ENCODE measurements around the gene FILIP1L.

Gene FILIP1L

GRCh38 chr3:99970198-99970597, 144.1 kb downstream of the FILIP1L start:
- Histone ChIP-seq H3K4me1 (ENCODE audit: control insufficient read depth, insufficient read depth, low read length) (no peaks in the 10 kb centered on the region), H3K4me3 (ENCODE audit: low read depth, low read length) (no peak overlapping the region), H3K9me3 (ENCODE audit: control insufficient read depth, insufficient read depth, low read depth, low read length) (no peaks in the 10 kb centered on the region), H3K27ac (ENCODE audit: low read depth, low read length) (no peak overlapping the region), H3K27me3 (ENCODE audit: control insufficient read depth, insufficient read depth, low read length) (no peaks in the 10 kb centered on the region), H3K9ac (ENCODE audit: low read length) (no peak overlapping the region), H3K36me3 (ENCODE audit: control insufficient read depth, insufficient read depth, low read length) (no peaks in the 10 kb centered on the region)

- H3K4me1 ChIP-seq (ENCODE audit: control insufficient read depth, insufficient read depth, low read length) = no peaks in the 10 kb centered on the region
- H3K9ac ChIP-seq (ENCODE audit: low read length) = no peak overlapping the region
- H3K27ac ChIP-seq (ENCODE audit: low read depth, low read length) = no peak overlapping the region
- no peaks in the 10 kb centered on the region for H3K27me3 ChIP-seq (ENCODE audit: control insufficient read depth, insufficient read depth, low read length)
- H3K4me3 ChIP-seq (ENCODE audit: low read depth, low read length) = no peak overlapping the region
- no peaks in the 10 kb centered on the region for H3K9me3 ChIP-seq (ENCODE audit: control insufficient read depth, insufficient read depth, low read depth, low read length)
- no peaks in the 10 kb centered on the region for H3K36me3 ChIP-seq (ENCODE audit: control insufficient read depth, insufficient read depth, low read length)
Measured at GRCh38 chr3:99969136-99969535, 145.2 kb downstream of the FILIP1L start.

GRCh38 chr3:99967796-99968195, 146.5 kb downstream of the FILIP1L start:
- no peaks in the 10 kb centered on the region for H3K36me3 ChIP-seq (ENCODE audit: control insufficient read depth, insufficient read depth, low read length)
- H3K9me3 ChIP-seq (ENCODE audit: control insufficient read depth, insufficient read depth, low read depth, low read length) = no peaks in the 10 kb centered on the region
- no peaks in the 10 kb centered on the region for H3K27me3 ChIP-seq (ENCODE audit: control insufficient read depth, insufficient read depth, low read length)
- no peak overlapping the region for H3K9ac ChIP-seq (ENCODE audit: low read length)
- H3K4me1 ChIP-seq (ENCODE audit: control insufficient read depth, insufficient read depth, low read length) = no peaks in the 10 kb centered on the region
- H3K4me3 ChIP-seq (ENCODE audit: low read depth, low read length) = no peak overlapping the region
- H3K27ac ChIP-seq (ENCODE audit: low read depth, low read length) = no peak overlapping the region

- no peaks in the 10 kb centered on the region for H3K36me3 ChIP-seq (ENCODE audit: control insufficient read depth, insufficient read depth, low read length)
- no peak overlapping the region for H3K9ac ChIP-seq (ENCODE audit: low read length)
- H3K4me1 ChIP-seq (ENCODE audit: control insufficient read depth, insufficient read depth, low read length) = no peaks in the 10 kb centered on the region
- H3K27ac ChIP-seq (ENCODE audit: low read depth, low read length) = no peak overlapping the region
- H3K9me3 ChIP-seq (ENCODE audit: control insufficient read depth, insufficient read depth, low read depth, low read length) = no peaks in the 10 kb centered on the region
- H3K27me3 ChIP-seq (ENCODE audit: control insufficient read depth, insufficient read depth, low read length) = no peaks in the 10 kb centered on the region
- H3K4me3 ChIP-seq (ENCODE audit: low read depth, low read length) = no peak overlapping the region
Measured at GRCh38 chr3:99966662-99967416, 147.5 kb downstream of the FILIP1L start.

GRCh38 chr3:99965681-99966408, 148.5 kb downstream of the FILIP1L start:
- Histone ChIP-seq H3K27ac (ENCODE audit: low read depth, low read length) (no peak overlapping the region), H3K9ac (ENCODE audit: low read length) (no peak overlapping the region), H3K9me3 (ENCODE audit: control insufficient read depth, insufficient read depth, low read depth, low read length) (no peaks in the 10 kb centered on the region), H3K4me3 (ENCODE audit: low read depth, low read length) (no peak overlapping the region), H3K4me1 (ENCODE audit: control insufficient read depth, insufficient read depth, low read length) (no peaks in the 10 kb centered on the region), H3K36me3 (ENCODE audit: control insufficient read depth, insufficient read depth, low read length) (no peaks in the 10 kb centered on the region), H3K27me3 (ENCODE audit: control insufficient read depth, insufficient read depth, low read length) (no peaks in the 10 kb centered on the region)

GRCh38 chr3:99965077-99965476, 149.2 kb downstream of the FILIP1L start:
- no peak overlapping the region for H3K4me3 ChIP-seq (ENCODE audit: low read depth, low read length)
- no peak overlapping the region for H3K27ac ChIP-seq (ENCODE audit: low read depth, low read length)
- no peaks in the 10 kb centered on the region for H3K36me3 ChIP-seq (ENCODE audit: control insufficient read depth, insufficient read depth, low read length)
- no peak overlapping the region for H3K9ac ChIP-seq (ENCODE audit: low read length)
- H3K4me1 ChIP-seq (ENCODE audit: control insufficient read depth, insufficient read depth, low read length) = no peaks in the 10 kb centered on the region
- H3K9me3 ChIP-seq (ENCODE audit: control insufficient read depth, insufficient read depth, low read depth, low read length) = no peaks in the 10 kb centered on the region
- no peaks in the 10 kb centered on the region for H3K27me3 ChIP-seq (ENCODE audit: control insufficient read depth, insufficient read depth, low read length)

GRCh38 chr3:99962703-99963102, 151.6 kb downstream of the FILIP1L start:
- Histone ChIP-seq H3K4me1 (ENCODE audit: control insufficient read depth, insufficient read depth, low read length) (no peaks in the 10 kb centered on the region), H3K4me3 (ENCODE audit: low read depth, low read length) (no peak overlapping the region), H3K36me3 (ENCODE audit: control insufficient read depth, insufficient read depth, low read length) (no peaks in the 10 kb centered on the region), H3K27ac (ENCODE audit: low read depth, low read length) (no peak overlapping the region), H3K9me3 (ENCODE audit: control insufficient read depth, insufficient read depth, low read depth, low read length) (no peaks in the 10 kb centered on the region), H3K9ac (ENCODE audit: low read length) (no peak overlapping the region), H3K27me3 (ENCODE audit: control insufficient read depth, insufficient read depth, low read length) (no peaks in the 10 kb centered on the region)

GRCh38 chr3:99961756-99962515, 152.4 kb downstream of the FILIP1L start:
- H3K27me3 ChIP-seq (ENCODE audit: control insufficient read depth, insufficient read depth, low read length) = no peaks in the 10 kb centered on the region
- H3K4me3 ChIP-seq (ENCODE audit: low read depth, low read length) = no peak overlapping the region
- no peaks in the 10 kb centered on the region for H3K9me3 ChIP-seq (ENCODE audit: control insufficient read depth, insufficient read depth, low read depth, low read length)
- no peak overlapping the region for H3K9ac ChIP-seq (ENCODE audit: low read length)
- no peaks in the 10 kb centered on the region for H3K4me1 ChIP-seq (ENCODE audit: control insufficient read depth, insufficient read depth, low read length)
- no peaks in the 10 kb centered on the region for H3K36me3 ChIP-seq (ENCODE audit: control insufficient read depth, insufficient read depth, low read length)
- no peak overlapping the region for H3K27ac ChIP-seq (ENCODE audit: low read depth, low read length)

GRCh38 chr3:99960941-99961340, 153.4 kb downstream of the FILIP1L start:
- Histone ChIP-seq H3K36me3 (ENCODE audit: control insufficient read depth, insufficient read depth, low read length) (no peaks in the 10 kb centered on the region), H3K9me3 (ENCODE audit: control insufficient read depth, insufficient read depth, low read depth, low read length) (no peaks in the 10 kb centered on the region), H3K9ac (ENCODE audit: low read length) (no peak overlapping the region)

GRCh38 chr3:99960123-99960878, 154.0 kb downstream of the FILIP1L start:
- Histone ChIP-seq H3K27me3 (ENCODE audit: control insufficient read depth, insufficient read depth, low read length) (no peaks in the 10 kb centered on the region), H3K9me3 (ENCODE audit: control insufficient read depth, insufficient read depth, low read depth, low read length) (no peaks in the 10 kb centered on the region), H3K27ac (ENCODE audit: low read depth, low read length) (no peak overlapping the region), H3K36me3 (ENCODE audit: control insufficient read depth, insufficient read depth, low read length) (no peaks in the 10 kb centered on the region), H3K9ac (ENCODE audit: low read length) (no peak overlapping the region), H3K4me3 (ENCODE audit: low read depth, low read length) (no peak overlapping the region), H3K4me1 (ENCODE audit: control insufficient read depth, insufficient read depth, low read length) (no peaks in the 10 kb centered on the region)

More at GRCh38 chr3:99960941-99961340, 153.4 kb downstream of the FILIP1L start:
- Histone ChIP-seq H3K27ac (ENCODE audit: low read depth, low read length) (no peak overlapping the region), H3K27me3 (ENCODE audit: control insufficient read depth, insufficient read depth, low read length) (no peaks in the 10 kb centered on the region), H3K4me3 (ENCODE audit: low read depth, low read length) (no peak overlapping the region), H3K4me1 (ENCODE audit: control insufficient read depth, insufficient read depth, low read length) (no peaks in the 10 kb centered on the region)

All from HUES6 (cell line).